Fibroblast of skin of right quadriceps (primary cell): Measurements from ENCODE around the gene OR2T35.
"Not testable (repeated sequence)": the region's sequence is repeated elsewhere in the genome, so short reads cannot be mapped to it uniquely, and the experiment has no call there.

Experiments used
- DNase-seq: peaks from one replicate; pipeline ENCODE4 v3.0.0-alpha.2; 2013

Gene OR2T35, protein sequence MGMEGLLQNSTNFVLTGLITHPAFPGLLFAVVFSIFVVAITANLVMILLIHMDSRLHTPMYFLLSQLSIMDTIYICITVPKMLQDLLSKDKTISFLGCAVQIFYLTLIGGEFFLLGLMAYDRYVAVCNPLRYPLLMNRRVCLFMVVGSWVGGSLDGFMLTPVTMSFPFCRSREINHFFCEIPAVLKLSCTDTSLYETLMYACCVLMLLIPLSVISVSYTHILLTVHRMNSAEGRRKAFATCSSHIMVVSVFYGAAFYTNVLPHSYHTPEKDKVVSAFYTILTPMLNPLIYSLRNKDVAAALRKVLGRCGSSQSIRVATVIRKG

DNA sequence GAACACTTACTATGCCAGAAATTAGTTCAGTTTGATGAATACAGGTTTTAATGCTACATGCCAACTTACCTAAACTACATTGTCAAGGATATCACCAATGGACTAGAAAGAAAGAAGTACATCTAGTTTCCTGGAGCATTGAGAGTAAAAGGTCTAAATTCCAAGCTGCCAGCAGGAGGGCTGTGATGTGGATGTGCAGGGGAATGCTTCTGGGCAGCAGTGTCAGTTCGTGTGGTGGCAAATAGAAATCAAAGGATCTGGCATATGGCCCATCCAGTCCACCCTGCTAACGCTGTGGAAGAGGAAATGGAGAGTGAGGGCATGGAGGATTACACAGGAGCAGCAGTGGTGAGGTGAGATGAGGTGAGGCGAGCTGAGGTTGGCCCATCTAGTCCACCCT lies at the start of gene OR2T35:
Gene OR2T35 (minus strand): TSS at position 101 of the 400 bp plus-strand sequence. CDS start 6,020 bp downstream, outside the sequence.
- not testable (repeated sequence) for DNase-seq

DNA sequence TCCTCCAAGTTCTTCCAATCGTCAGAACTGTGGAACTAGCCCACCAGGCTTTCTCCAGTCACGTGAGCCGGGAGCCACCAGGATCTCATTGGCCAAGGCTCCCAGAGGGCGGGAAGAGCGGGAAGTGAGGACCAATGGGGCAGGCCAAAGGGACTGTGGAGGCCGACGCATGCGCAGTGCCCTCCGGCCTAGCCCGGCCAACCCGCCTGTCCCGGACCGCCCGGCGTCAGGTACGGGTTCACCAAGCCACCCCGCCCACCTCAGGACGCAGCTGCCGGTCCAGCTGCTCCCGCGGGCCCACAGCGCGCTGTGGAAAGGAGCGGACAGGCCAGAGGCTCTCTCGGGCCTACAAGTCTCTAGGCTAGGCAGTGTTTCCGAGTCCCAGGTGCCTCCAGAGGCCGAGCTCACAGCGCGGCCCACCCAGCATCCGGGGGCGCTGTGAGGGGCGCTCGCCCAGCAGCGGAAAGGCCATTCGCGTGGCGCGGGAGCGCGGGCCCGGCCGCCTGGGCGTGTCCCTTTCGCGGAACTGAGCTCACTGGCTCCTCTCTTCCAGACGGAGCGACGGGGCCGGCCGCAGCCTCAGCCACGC lies 46.6 kb upstream of the OR2T35 start:
- no peak for DNase-seq

DNA sequence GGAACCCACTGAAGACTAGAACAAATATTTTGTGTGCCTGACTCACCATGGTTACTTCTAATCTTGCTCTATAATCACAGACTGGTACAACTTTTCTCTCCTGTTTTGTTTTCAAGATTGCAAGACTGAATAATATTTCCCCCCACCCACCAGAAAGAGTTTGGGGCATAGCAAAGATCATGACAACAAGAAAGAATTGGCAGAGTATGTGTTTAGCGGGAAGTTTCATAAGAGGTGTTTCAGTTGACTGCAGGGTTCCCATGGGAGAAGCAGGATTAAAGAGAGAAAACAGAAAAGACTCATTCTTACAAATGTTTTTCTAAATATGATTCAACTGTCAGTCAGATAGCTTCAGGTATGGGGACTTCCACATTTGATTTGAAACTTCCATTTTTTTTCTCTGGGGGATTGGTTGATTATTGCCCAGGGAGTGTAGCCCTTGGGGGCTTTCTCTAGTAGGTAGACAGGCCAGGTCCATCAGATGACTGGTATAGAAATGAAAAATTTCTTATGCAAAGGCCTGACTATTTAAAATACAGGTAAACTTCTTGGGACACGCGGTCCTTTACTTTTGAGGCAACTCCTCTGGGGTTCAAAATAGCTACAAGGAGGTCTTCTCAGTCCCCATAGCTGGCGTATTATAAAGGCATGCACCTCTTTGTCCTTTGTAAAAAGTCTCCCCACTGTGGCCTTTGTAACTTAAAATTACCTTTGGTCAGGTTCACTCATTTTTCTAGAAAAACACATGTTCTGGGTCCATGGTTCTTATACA lies 43.6 kb upstream of the OR2T35 start:
- DNase-seq: no peak

DNA sequence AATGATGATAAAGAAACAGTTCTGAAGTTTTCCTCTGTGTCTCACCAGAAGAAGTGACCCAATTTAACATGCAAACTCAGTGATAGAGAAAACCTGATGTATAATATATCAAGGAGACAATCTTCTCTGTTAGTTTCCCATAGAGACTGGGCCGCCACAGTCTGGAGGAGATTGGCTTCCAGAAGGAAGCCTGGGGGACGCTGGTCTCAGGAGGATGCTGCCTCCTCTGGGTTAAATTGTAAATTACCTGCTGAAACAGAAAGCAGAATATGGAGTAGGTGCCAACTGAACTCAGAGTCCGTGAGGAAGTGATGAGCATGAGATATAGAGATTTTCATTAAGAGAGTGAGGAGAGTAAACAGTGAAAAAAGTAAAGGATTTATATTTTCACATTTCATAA lies 41.7 kb upstream of the OR2T35 start:
- no peak for DNase-seq

DNA sequence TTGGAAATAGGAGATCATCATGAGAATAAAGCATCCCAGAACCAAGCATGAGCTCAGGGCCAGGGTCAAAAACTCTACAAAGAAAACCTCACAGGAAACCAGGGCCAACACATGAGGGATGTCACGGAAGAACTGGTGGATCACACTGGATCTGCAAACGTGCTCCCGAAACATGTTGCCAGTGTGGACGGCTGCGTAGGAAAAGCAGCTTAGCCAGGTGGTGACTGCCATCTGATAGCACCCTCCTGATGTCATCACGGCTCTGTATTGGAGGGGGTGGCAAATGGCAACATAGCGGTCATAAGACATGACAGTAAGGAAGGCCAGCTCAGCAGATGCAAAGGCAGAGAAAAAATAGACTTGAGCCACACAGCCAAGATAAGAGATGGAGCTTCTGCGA lies 36.6 kb upstream of the OR2T35 start:
- DNase-seq: no peak

- DNase-seq: no peak
These were observed 24.9 kb upstream of the OR2T35 start for GRCh38 chr1:248670003-248670402.

- DNase-seq: not testable (repeated sequence)
These were observed 18.6 kb upstream of the OR2T35 start for GRCh38 chr1:248663453-248664328.

GRCh38 chr1:248656797-248657196 lies 11.7 kb upstream of the OR2T35 start:
- not testable (repeated sequence) for DNase-seq

- not testable (repeated sequence) for DNase-seq
These were observed 10.3 kb upstream of the OR2T35 start, which contains the start of gene OR2T27 for GRCh38 chr1:248655354-248655753. TSS of gene OR2T27 (minus strand) at chr1:248655528. CDS start at chr1:248650884, 4,644 bp downstream.

- DNase-seq: not testable (repeated sequence)
These were observed 3.9 kb upstream of the OR2T35 start for GRCh38 chr1:248648770-248649536.

- DNase-seq: not testable (repeated sequence)
These were observed 2.0 kb downstream of the OR2T35 start for GRCh38 chr1:248642971-248643651.

DNA sequence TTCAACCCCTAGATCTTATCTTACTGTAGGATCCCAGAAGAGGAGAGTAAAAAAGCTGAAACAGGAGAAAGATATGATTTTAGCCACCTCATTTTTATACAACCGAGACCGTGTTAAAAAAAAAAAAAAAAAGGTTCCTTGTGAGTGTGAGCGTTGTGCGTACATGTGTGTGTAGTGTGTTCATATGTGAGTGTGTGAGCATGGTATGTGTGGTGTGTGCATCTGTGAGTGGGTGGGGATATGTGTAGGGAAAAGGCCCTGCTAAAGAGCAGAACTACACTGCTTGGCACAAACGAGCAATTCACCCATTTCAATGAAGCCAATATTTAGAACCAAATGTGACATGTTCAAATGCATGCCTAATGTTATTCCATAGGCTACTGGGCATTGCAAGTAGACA lies 3.5 kb downstream of the OR2T35 start:
- not testable (repeated sequence) for DNase-seq

DNA sequence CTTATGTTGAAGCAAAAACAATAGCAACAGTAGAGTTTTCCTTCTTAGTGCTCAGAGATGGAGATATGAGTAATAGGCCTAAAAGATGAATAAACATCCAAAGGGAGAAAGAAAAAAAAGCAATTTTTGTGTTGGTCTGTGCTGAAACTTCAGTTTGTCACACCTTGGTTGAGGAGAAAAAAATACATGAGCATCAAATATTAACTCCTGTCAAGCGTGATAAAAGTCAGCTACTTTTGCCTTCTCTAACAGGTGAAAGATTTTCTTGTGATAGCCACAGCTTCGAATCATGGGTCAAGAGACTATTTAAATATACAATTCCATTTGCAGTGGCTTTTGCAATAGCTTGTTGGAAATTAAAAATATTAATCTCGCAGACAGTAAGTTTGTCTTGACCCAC lies 4.2 kb downstream of the OR2T35 start:
- DNase-seq: not testable (repeated sequence)

DNA sequence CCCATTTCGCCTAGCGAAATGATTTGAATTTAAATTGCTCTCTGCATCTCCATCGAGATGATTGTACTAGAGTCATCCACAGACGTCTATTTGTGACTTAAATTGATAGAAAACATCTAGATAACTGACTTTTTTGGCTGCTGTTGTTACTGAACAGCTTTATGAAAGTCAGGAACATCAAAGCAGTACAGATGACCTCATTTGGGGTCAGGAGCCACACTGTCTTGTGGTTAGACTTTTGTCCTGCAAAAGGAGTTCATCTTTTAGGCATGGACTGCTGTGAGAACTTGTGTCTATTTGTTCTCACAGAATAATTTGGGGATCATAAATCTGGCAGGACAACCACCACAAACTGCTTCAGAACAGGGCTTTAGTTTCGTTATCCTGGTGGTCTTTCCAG lies 5.4 kb downstream of the OR2T35 start:
- DNase-seq: not testable (repeated sequence)

- DNase-seq: not testable (repeated sequence)
These were observed 8.5 kb downstream of the OR2T35 start for GRCh38 chr1:248636612-248637011.

GRCh38 chr1:248634991-248635390 lies 10.1 kb downstream of the OR2T35 start, which contains the start of gene OR2T11:
TSS of gene OR2T11 (minus strand) at chr1:248635091. CDS start at chr1:248627128, 7,963 bp downstream.
- not testable (repeated sequence) for DNase-seq

DNA sequence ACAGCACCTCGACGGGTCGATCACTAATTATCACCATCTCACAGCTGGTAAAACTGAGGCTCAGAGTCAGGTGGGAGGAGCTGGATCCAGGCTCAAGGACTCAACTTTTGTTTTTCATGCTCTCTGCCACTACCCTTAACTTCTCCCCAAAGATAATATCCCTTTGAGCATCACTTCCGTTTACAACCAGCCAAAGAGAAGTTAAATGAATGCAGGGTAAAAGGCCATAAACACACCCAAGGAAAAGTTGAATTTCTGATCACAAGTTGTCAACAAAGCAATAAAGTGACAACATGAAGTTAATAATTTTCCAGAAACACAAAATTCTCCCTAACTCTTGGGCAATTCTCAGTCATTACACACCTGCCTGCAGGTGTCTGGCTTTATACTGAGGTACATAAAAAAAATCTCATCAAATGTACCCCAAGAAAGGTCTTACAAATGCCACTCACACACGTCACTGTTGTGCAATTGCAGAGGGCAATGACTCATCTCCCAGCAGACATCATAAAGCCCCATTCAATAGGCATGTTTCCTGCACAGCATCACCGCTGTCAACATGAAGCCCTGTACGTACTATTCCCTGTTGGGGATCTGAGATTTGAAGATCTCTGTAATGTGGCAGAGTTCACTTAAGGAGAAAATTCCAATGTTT lies 13.6 kb downstream of the OR2T35 start:
- DNase-seq: no peak

DNA sequence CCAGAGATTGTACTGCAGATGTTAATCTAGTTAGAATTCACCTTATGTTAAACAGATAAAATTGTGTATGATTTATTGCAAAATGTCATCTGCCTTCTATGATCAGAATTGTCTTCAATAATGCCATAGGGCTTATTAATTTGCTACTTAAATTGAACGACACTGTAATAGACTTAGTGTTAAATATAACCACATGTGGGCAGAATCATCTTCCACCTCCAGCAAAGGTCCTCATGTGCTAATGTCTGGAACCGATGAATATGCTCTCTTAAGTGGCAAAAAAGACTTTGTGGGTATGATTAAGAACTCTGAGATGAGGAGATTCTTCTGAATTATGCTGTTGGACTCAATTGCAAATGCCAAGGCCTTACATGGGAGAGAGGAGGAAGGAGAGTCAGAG lies 14.5 kb downstream of the OR2T35 start:
- DNase-seq: no peak

DNA sequence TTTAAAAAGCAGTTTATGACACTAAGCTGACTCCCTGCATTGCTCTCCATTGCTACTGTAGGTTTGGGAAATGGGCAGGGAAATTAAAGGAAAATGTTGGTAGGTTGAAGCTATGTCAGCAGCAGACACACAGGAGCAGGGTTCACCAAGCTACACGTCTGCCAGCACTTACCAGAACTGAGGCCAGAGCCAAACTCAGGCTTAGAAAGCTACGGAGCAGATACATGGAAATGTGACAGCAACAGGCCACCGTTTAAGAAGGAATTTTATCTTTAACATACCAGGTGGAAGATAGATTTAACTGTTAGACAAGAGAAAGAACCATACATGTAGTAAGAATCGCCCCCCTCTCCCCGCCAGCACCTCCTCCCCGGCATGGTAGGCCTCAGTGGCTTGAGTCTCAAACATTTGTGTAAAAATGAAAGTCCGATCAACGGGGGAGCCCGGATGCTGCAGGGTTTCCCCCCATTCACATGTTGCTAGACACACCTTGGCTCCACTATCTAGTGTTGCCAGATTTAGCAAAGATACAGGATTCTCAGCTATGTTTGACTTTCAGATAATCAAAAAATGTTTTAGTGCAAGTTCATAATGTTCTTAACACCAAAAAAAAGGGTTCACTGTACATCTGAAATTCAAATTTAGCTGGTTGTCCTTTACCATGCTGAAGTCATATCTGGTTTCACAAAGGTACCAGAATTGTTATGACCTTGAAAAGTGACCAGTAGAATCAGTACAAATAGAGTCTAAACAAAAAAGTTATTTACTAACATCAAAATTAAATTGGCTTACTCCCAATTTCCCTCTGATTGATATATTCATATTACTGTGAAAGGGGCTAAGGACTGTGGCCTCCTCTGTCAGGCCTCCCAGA lies 16.9 kb downstream of the OR2T35 start:
- no peak for DNase-seq
